NCI-H510A treated with DMSO at 0.1 percent for 48 hours (cell line): ENCODE measurements around the gene MEIS3.
A peak's percentile ranks its signal among the peaks of the same experiment; 100 is the strongest.
"Not testable (repeated sequence)": the region's sequence is repeated elsewhere in the genome, so short reads cannot be mapped to it uniquely, and the experiment has no call there.

Source experiments
- DNase-seq: peaks from one replicate; lab custom pipeline; 2025; lab: John Stamatoyannopoulos, UW

The MEIS3 gene

GRCh38 chr19:47415953-47416642 is 3.2 kb downstream of the MEIS3 start:
- no peak for DNase-seq

- no peak for DNase-seq
Measured at GRCh38 chr19:47414469-47414868, 4.9 kb downstream of the MEIS3 start.

- DNase-seq: no peak
Measured at GRCh38 chr19:47413941-47414340, 5.4 kb downstream of the MEIS3 start.

GRCh38 chr19:47411696-47412095 is 7.6 kb downstream of the MEIS3 start:
- DNase-seq: not testable (repeated sequence)

- no peak for DNase-seq
Measured at GRCh38 chr19:47411101-47411500, 8.2 kb downstream of the MEIS3 start.

- no peak for DNase-seq
Measured at GRCh38 chr19:47408156-47408938, 11.0 kb downstream of the MEIS3 start.

GRCh38 chr19:47407417-47407774 is 11.9 kb downstream of the MEIS3 start:
- no peak for DNase-seq

GRCh38 chr19:47406711-47407416 is 12.5 kb downstream of the MEIS3 start:
- DNase-seq: no peak

- DNase-seq: no peak
Measured at GRCh38 chr19:47405854-47406417, 13.4 kb downstream of the MEIS3 start.

- DNase-seq: no peak
Measured at GRCh38 chr19:47405197-47405550, 14.2 kb downstream of the MEIS3 start.

GRCh38 chr19:47404334-47405196 is 14.8 kb downstream of the MEIS3 start:
- DNase-seq: no peak

GRCh38 chr19:47402504-47402903 is 16.8 kb downstream of the MEIS3 start:
- DNase-seq: no peak

GRCh38 chr19:47398707-47399597 is 20.4 kb downstream of the MEIS3 start:
- no peak for DNase-seq

GRCh38 chr19:47391510-47392223 is 27.7 kb downstream of the MEIS3 start:
- DNase-seq: peak; percentile 63

GRCh38 chr19:47390533-47391488 is 28.5 kb downstream of the MEIS3 start:
- no peak for DNase-seq

- no peak for DNase-seq
Measured at GRCh38 chr19:47389150-47389556, 30.2 kb downstream of the MEIS3 start.

- DNase-seq: not testable (repeated sequence)
Measured at GRCh38 chr19:47388721-47389120, 30.6 kb downstream of the MEIS3 start.

- not testable (repeated sequence) for DNase-seq
Measured at GRCh38 chr19:47387623-47388022, 31.7 kb downstream of the MEIS3 start.

- not testable (repeated sequence) for DNase-seq
Measured at GRCh38 chr19:47386582-47386981, 32.7 kb downstream of the MEIS3 start.
